ENCODE results near the gene PTGES. TPM values are rescaled to one million over a fixed set of nuclear protein-coding genes. Genes with fewer than 3 reads are reported as not detected.

The PTGES gene
- total and polyA plus RNA-seq, 9 of the 15 experiments (the other 6 are each of a cell fraction or from before 2014, with no cell fraction given): 0.13 TPM; not detected in 8

DNA sequence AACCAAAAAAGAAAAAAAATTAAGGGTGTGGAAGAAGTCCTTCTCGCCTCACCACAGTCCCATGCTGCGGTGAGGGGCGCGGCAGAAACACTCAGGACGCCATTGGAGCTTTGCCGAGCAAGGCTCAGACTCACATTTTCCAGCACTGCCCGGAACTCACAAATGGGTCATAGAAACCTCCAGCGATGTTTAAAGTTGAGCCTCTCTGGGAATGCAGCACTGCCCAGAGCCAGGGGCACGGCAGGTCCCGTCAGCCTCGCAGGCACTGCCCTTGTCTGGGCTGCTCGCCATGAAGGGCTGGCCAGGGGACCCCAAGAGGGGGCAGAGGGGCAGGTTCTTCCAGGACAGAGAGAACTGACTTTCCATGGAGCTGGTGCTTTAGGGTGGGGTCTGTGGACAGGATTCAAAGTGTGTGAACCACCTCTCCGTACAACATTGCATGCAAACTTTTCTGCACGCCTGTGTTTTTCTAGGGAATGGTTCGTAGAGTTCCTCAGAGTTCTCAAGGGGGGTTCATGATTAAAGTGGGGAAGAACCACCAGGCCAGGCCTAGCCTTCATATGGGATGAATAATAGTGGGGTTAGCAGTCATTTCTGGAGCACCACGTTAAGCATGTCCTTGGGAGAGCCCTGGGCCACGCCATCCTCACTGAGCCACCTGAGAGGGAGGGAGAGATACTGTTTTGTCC, 49.0 kb downstream of the PTGES start:
- CTCF ChIA-PET (ENCODE audit: low intra/inter-chr PET ratio): no interaction called here
- no peak for FAIRE-seq
- H3K36me3 ChIP-seq (ENCODE audit: control insufficient read depth, insufficient read depth, low read length): no peaks in the 10 kb centered on the region

DNA sequence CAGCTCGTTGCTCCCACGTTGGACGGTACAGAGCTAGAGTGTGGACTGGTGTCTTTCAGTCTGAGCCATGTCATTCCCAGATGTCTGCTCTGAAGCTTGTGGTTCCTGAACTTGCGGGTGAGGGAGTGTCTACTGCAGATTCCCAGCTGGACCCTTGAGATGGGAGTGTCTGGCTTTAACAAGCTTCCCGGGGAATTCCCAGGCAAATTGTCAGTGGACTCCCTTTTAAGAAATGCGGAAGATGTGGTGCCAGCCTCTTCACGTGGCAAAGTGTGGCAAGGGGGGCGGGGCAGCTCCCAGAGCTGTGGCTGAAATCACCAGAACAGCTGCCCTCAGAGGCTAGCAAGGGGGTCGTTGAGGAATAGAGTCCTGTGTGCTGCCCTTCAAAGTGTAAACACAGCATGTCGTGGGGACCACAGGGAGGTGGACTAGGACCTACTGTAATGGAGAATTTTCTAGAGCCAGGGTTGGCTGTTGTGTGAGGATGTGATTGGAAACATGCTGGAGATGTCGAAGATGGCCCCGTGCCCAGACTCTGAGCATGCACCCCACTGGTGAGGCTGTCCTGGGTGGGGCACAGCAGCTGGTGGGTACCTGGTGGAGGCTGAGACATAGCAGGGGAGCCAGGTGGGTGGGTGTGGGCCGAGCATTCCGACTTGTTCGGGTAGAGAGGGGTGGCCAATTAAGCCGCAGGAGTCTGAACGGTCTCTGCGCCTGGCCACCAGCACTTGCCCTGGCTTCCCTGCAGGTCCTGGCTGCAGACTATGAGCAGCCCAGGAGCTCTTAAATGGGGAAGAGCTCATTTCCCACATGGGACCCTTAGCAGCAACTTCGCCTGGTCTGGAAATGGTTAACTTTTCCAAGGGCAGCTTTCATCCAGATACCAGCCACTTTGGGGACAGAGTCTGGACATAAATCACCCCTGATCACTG, 50.0 kb downstream of the PTGES start:
- intact Hi-C loops (cut with micrococcal nuclease): no loop called here
- 5% methylated on average over 19 of the region's 19 CpGs for WGBS (ENCODE audit: insufficient coverage, low coverage, missing lambda C conversion rate)
- Histone ChIP-seq H3K27ac (ENCODE audit: extremely low read depth, low read depth, low read length) (no peak overlapping the region), H3K9me1 (ENCODE audit: control insufficient read depth, insufficient read depth, low read length) (no peaks in the 10 kb centered on the region), H3K4me3 (no peak overlapping the region), H3K36me3 (ENCODE audit: control insufficient read depth, insufficient read depth, low read length) (no peaks in the 10 kb centered on the region), H3K79me2 (ENCODE audit: control insufficient read depth, insufficient read depth, low read length) (no peaks in the 10 kb centered on the region), H3K4me1 (replicated peaks in 1 of 2; ENCODE audit: control insufficient read depth in 2 of 2, insufficient read depth in 2 of 2, low read length in 2 of 2) (peaks cover 0 to 8% of the 10 kb centered on the region in 2 experiments; a peak in 1 of 5 replicates), H2AFZ (ENCODE audit: low read depth, low read length) (peak overlapping the region; percentile 11; the same call in 1 of the 2 replicates), H3K4me2 (ENCODE audit: insufficient read depth, low read length) (no peak overlapping the region), H4K20me1 (replicated peaks; ENCODE audit: control insufficient read depth, insufficient read depth, low read length) (no peaks in the 10 kb centered on the region), H3K9me3 (replicated peaks; ENCODE audit: control insufficient read depth, insufficient read depth, low read depth, low read length) (no peaks in the 10 kb centered on the region), H3K9ac (ENCODE audit: insufficient read depth in 1 of 2, low read depth in 2 of 2, low read length in 2 of 2) (no peak overlapping the region), H3K27me3 (ENCODE audit: control insufficient read depth in 2 of 2, insufficient read depth in 2 of 2, low read length in 2 of 2) (peaks cover 47 to 64% of the 10 kb centered on the region in 2 experiments)
- FAIRE-seq (no peak), DNase-seq (ENCODE audit: extremely low read depth in 1 of 4, low spot score in 3 of 4) (no peak), ATAC-seq (no peak)
- ChIA-PET CTCF (ENCODE audit: low intra/inter-chr PET ratio) (no interaction called here), POLR2A (interaction anchor here (1.0 to 1.5 kb wide), 3 partner anchors 15 to 48 kb away, joined by 3 to 4 read pairs (median 3); no protein-coding TSS in a partner anchor)
- BruUV-seq (replicated peaks): no TSS peak
- in situ Hi-C loops (cut with MboI): no loop called here
- TF ChIP-seq, protein P1, sequence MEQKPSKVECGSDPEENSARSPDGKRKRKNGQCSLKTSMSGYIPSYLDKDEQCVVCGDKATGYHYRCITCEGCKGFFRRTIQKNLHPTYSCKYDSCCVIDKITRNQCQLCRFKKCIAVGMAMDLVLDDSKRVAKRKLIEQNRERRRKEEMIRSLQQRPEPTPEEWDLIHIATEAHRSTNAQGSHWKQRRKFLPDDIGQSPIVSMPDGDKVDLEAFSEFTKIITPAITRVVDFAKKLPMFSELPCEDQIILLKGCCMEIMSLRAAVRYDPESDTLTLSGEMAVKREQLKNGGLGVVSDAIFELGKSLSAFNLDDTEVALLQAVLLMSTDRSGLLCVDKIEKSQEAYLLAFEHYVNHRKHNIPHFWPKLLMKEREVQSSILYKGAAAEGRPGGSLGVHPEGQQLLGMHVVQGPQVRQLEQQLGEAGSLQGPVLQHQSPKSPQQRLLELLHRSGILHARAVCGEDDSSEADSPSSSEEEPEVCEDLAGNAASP (IDR thresholded peaks at IDR 0.05): no peak
- TF ChIP-seq TRIM28 (IDR thresholded peaks at IDR 0.05) (no peak), ZNF23 (CRISPR knock-in tag; IDR thresholded peaks at IDR 0.05) (no peak)
- TF ChIP-seq, protein P2, sequence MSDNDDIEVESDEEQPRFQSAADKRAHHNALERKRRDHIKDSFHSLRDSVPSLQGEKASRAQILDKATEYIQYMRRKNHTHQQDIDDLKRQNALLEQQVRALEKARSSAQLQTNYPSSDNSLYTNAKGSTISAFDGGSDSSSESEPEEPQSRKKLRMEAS (CRISPR knock-in tag; IDR thresholded peaks at IDR 0.05): peak; percentile 31
- TF ChIP-seq, protein P3, sequence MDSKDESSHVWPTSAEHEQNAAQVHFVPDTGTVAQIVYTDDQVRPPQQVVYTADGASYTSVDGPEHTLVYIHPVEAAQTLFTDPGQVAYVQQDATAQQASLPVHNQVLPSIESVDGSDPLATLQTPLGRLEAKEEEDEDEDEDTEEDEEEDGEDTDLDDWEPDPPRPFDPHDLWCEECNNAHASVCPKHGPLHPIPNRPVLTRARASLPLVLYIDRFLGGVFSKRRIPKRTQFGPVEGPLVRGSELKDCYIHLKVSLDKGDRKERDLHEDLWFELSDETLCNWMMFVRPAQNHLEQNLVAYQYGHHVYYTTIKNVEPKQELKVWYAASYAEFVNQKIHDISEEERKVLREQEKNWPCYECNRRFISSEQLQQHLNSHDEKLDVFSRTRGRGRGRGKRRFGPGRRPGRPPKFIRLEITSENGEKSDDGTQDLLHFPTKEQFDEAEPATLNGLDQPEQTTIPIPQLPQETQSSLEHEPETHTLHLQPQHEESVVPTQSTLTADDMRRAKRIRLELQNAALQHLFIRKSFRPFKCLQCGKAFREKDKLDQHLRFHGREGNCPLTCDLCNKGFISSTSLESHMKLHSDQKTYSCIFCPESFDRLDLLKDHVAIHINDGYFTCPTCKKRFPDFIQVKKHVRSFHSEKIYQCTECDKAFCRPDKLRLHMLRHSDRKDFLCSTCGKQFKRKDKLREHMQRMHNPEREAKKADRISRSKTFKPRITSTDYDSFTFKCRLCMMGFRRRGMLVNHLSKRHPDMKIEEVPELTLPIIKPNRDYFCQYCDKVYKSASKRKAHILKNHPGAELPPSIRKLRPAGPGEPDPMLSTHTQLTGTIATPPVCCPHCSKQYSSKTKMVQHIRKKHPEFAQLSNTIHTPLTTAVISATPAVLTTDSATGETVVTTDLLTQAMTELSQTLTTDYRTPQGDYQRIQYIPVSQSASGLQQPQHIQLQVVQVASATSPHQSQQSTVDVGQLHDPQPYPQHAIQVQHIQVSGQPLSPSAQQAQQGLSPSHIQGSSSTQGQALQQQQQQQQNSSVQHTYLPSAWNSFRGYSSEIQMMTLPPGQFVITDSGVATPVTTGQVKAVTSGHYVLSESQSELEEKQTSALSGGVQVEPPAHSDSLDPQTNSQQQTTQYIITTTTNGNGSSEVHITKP (IDR thresholded peaks at IDR 0.05; ENCODE audit: partially characterized antibody): no peak

More for the DNA sequence above, 49.0 kb downstream of the PTGES start:
- Histone ChIP-seq H3K27me3 (ENCODE audit: control insufficient read depth in 2 of 2, insufficient read depth in 2 of 2, low read length in 2 of 2) (peaks cover 43 to 57% of the 10 kb centered on the region in 2 experiments; a peak in 4 of 5 replicates), H4K20me1 (replicated peaks; ENCODE audit: control insufficient read depth, insufficient read depth, low read length) (no peaks in the 10 kb centered on the region), H3K4me1 (replicated peaks in 1 of 2; ENCODE audit: control insufficient read depth in 2 of 2, insufficient read depth in 2 of 2, low read length in 2 of 2) (peaks cover 0 to 10% of the 10 kb centered on the region in 2 experiments; a peak in 2 of 5 replicates), H3K4me2 (ENCODE audit: insufficient read depth, low read length) (no peak overlapping the region), H3K9ac (ENCODE audit: insufficient read depth in 1 of 2, low read depth in 2 of 2, low read length in 2 of 2) (peak overlapping the region in 1 of 2 experiments; percentile 72; a peak in 2 of 4 replicates), H3K79me2 (ENCODE audit: control insufficient read depth, insufficient read depth, low read length) (no peaks in the 10 kb centered on the region), H3K4me3 (no peak overlapping the region), H3K9me3 (replicated peaks; ENCODE audit: control insufficient read depth, insufficient read depth, low read depth, low read length) (no peaks in the 10 kb centered on the region), H3K9me1 (ENCODE audit: control insufficient read depth, insufficient read depth, low read length) (no peaks in the 10 kb centered on the region), H3K27ac (ENCODE audit: extremely low read depth, low read depth, low read length) (no peak overlapping the region), H2AFZ (ENCODE audit: low read depth, low read length) (no peak overlapping the region)
- POLR2A ChIA-PET: interaction anchor here (0.6 to 1.7 kb wide), 2 partner anchors 8 to 1034 kb away, joined by 4 read pairs; no protein-coding TSS in a partner anchor
- intact Hi-C loops (cut with micrococcal nuclease) (no loop called here), in situ Hi-C loops (cut with MboI) (no loop called here)
- no TSS peak for BruUV-seq (replicated peaks)
- no peak for DNase-seq (ENCODE audit: extremely low read depth in 1 of 4, low spot score in 3 of 4)
- no peak; the same call in 2 of the 3 replicates for ATAC-seq
- TF ChIP-seq ZBTB7A (IDR thresholded peaks at IDR 0.05; ENCODE audit: borderline replicate concordance, control insufficient read depth, low read depth, low read length) (0 out of 2 replicates have a peak, but pooled peaks have one; percentile 16), L3MBTL2 (IDR thresholded peaks at IDR 0.05) (no peak), SNRNP70 (optimal IDR thresholded peaks at IDR 0.05; ENCODE audit: low read depth, low read length) (no peak)
- WGBS (ENCODE audit: insufficient coverage, low coverage, missing lambda C conversion rate): 19% methylated on average over 17 of the region's 17 CpGs
